Brain microvascular endothelial cell (primary cell): ENCODE measurements around the gene APBA1.

Experiments
- DNase-seq: peaks from one replicate; pipeline ENCODE4 v3.0.0-alpha.2; 2020
- H3K27ac ChIP-seq: fragments of 250-450 bp; sonication (Bioruptor Pico); 2 replicates; pipeline ENCODE4 v1.5.1; 2020; ENCODE audit warnings: mild to moderate bottlenecking, moderate library complexity
- H3K27me3 ChIP-seq: fragments of 250-450 bp; sonication (Bioruptor Pico); replicated peaks from 2 replicates; pipeline ENCODE4 v1.5.1; 2020; ENCODE audit warnings: mild to moderate bottlenecking
- H3K36me3 ChIP-seq: fragments of 250-450 bp; sonication (Bioruptor Pico); replicated peaks from 2 replicates; pipeline ENCODE4 v1.5.1; 2020; ENCODE audit warnings: mild to moderate bottlenecking
- H3K4me3 ChIP-seq: 2 replicates; pipeline ENCODE4 v1.5.1; 2011; ENCODE audit warnings: low read depth, mild to moderate bottlenecking, control low read depth, low read length, moderate library complexity
- in situ Hi-C: cut with HindIII; loops from 2 replicates; pipeline ENCODE4 v1.10.0; 2017; ENCODE audit warnings: low sequenced_read_pairs, low pct_ligation_motif_present
- TF ChIP-seq, protein P1 (sequence below): IDR thresholded peaks from 2 replicates; pipeline ENCODE4 v1.5.1; 2011; ENCODE audit warnings: low read depth, mild to moderate bottlenecking, moderate library complexity, low read length, control low read depth, inconsistent platforms; ENCODE audit errors: missing control alignments

APBA1 gene

DNA sequence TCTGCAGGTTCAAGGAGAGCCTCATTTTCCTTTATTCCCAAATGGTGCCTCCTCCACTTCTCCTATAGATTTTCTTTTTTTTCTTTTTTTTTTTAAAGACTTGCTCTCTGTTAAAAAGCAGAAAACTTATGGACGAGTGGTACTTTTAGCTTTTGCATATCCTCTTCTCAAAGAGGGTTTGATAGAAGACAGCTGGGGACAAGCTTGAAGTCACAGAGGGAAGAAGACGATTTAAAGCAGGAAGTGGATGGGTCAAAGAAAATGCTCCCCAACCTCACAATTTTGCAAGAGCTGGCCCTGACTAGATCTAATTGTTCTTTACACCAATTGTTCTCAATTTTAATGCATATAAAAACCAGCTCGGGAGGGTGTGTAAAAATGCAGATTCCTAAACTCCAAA is 48.9 kb downstream of the APBA1 start:
- Histone ChIP-seq H3K27ac (no peak overlapping the region), H3K4me3 (no peak overlapping the region), H3K36me3 (no peaks in the 10 kb centered on the region), H3K27me3 (no peaks in the 10 kb centered on the region)
- in situ Hi-C loops, result no loop called here
- DNase-seq, result no peak
- TF ChIP-seq, protein P1, sequence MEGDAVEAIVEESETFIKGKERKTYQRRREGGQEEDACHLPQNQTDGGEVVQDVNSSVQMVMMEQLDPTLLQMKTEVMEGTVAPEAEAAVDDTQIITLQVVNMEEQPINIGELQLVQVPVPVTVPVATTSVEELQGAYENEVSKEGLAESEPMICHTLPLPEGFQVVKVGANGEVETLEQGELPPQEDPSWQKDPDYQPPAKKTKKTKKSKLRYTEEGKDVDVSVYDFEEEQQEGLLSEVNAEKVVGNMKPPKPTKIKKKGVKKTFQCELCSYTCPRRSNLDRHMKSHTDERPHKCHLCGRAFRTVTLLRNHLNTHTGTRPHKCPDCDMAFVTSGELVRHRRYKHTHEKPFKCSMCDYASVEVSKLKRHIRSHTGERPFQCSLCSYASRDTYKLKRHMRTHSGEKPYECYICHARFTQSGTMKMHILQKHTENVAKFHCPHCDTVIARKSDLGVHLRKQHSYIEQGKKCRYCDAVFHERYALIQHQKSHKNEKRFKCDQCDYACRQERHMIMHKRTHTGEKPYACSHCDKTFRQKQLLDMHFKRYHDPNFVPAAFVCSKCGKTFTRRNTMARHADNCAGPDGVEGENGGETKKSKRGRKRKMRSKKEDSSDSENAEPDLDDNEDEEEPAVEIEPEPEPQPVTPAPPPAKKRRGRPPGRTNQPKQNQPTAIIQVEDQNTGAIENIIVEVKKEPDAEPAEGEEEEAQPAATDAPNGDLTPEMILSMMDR, result no peak

GRCh38 chr9:69622676-69623075 is 49.5 kb downstream of the APBA1 start:
- Histone ChIP-seq H3K27me3 (no peaks in the 10 kb centered on the region), H3K4me3 (no peak overlapping the region), H3K27ac (no peak overlapping the region), H3K36me3 (no peaks in the 10 kb centered on the region)
- TF ChIP-seq, protein P1, result no peak
- in situ Hi-C loops, result no loop called here
- peak; percentile 35 for DNase-seq

DNA sequence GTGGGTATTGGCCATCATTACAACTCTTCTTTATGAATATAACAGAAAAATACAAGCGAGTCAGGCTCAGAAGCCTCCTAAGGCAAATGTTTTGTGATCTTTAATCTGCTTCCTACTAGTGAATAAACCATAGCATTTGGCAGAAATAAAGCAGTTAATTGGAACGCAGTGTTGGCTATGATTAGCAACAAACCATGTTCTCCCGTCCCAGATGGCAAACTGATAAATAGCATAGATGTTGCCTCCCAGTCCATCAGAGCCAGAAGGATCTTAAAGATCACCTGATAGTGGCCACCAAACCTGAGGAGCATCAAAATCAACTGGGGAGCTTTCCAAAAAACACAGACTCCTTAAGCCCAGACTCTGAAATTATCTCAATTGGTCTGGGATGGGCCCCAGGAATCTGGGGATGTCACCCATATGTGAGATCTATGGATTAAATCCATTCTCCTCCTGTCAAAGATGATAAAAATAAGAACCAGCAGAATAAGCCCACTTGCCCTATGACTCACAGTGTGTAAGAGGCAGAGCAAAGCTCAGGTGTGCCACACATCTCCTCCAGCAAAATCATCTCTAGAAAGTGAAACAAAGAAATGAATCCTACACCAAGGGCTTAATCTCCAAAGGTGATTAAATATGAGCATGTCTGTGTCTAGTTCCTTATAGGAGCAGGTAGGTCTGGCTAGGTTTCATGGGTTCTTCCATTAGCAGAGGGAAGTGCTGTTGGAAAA is 50.3 kb downstream of the APBA1 start:
- Histone ChIP-seq H3K27ac (no peak overlapping the region), H3K27me3 (no peaks in the 10 kb centered on the region), H3K4me3 (no peak overlapping the region), H3K36me3 (no peaks in the 10 kb centered on the region)
- in situ Hi-C loops, result no loop called here
- TF ChIP-seq, protein P1, result no peak
- DNase-seq, result no peak

- Histone ChIP-seq H3K27ac (no peak overlapping the region), H3K27me3 (no peaks in the 10 kb centered on the region), H3K4me3 (no peak overlapping the region), H3K36me3 (no peaks in the 10 kb centered on the region)
- in situ Hi-C loops, result no loop called here
- no peak for DNase-seq
- TF ChIP-seq, protein P1, result no peak
Measured at GRCh38 chr9:69620731-69621130, 51.4 kb downstream of the APBA1 start.

DNA sequence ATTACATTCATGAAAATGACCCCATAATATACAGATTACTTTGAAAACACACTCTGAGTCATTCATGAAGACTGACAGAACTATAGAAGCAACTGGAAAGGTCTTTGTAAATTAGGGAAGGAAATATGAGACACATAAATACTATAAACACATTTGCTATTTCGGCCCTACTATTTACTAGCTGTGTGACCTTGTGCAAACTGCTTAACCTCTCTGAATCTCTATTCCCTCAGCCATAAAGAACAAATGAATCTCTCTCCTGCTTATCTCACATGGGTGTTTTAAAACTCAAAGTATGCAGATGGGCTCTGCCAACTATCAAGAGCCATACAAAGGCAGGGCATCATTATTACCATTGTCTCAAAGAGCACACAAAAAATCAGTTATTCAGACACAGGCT is 52.9 kb downstream of the APBA1 start:
- TF ChIP-seq, protein P1, result no peak
- H3K4me3 ChIP-seq, result no peak overlapping the region
- no peak overlapping the region for H3K27ac ChIP-seq
- H3K36me3 ChIP-seq, result no peaks in the 10 kb centered on the region
- in situ Hi-C loops, result no loop called here
- H3K27me3 ChIP-seq, result no peaks in the 10 kb centered on the region
- DNase-seq, result no peak

GRCh38 chr9:69617006-69617405 is 55.2 kb downstream of the APBA1 start:
- Histone ChIP-seq H3K4me3 (no peak overlapping the region), H3K27ac (no peak overlapping the region), H3K27me3 (no peaks in the 10 kb centered on the region), H3K36me3 (no peaks in the 10 kb centered on the region)
- TF ChIP-seq, protein P1, result no peak
- no peak for DNase-seq
- in situ Hi-C loops, result no loop called here
